ENCODE results near the gene KCNB1. TPM values are rescaled to one million over a fixed set of nuclear protein-coding genes. Genes with fewer than 3 reads are reported as not detected.
A peak's percentile ranks its signal among the peaks of the same experiment; 100 is the strongest.

Gene KCNB1
- total RNA-seq, 1 experiment from 2014 or later, result 0.04 TPM

- H3K27me3 ChIP-seq (ENCODE audit: insufficient read depth, low read depth), result no peaks in the 10 kb centered on the region
- CTCF ChIA-PET, result interaction anchor here (0.7 kb wide), 2 partner anchors 11 to 42 kb away, joined by 3 read pairs; no protein-coding TSS in a partner anchor
- BruUV-seq (replicated peaks), result no TSS peak
- H3K27ac ChIP-seq, result no peak overlapping the region
- no peaks in the 10 kb centered on the region for H3K9me3 ChIP-seq (ENCODE audit: insufficient read depth, low read depth)
- peaks cover 17% of the 10 kb centered on the region for H3K36me3 ChIP-seq (ENCODE audit: low read depth)
- H2AFZ ChIP-seq, result no peak overlapping the region
- intact Hi-C loops (cut with micrococcal nuclease; ENCODE audit: unreplicated experiment), result no loop called here
- no peaks in the 10 kb centered on the region for H3K9me2 ChIP-seq (ENCODE audit: insufficient read depth)
- H4K20me1 ChIP-seq (ENCODE audit: insufficient read depth), result peaks cover 5% of the 10 kb centered on the region; the same call in 1 of the 2 replicates
- H3F3A ChIP-seq (ENCODE audit: insufficient read depth, low read depth), result peaks cover 17% of the 10 kb centered on the region; the same call in 1 of the 2 replicates
- TF ChIP-seq CTCF (conservative IDR thresholded peaks at IDR 0.05), result no peak
- TF ChIP-seq EZH2 (IDR thresholded peaks at IDR 0.05; ENCODE audit: low read depth), result no peak
- H3K4me3 ChIP-seq, result no peak overlapping the region
- DNase-seq, result no peak
- POLR2A ChIA-PET (ENCODE audit: unreplicated experiment), result no interaction called here
- H3K79me2 ChIP-seq (ENCODE audit: low read depth), result no peaks in the 10 kb centered on the region
- H3K4me1 ChIP-seq (replicated peaks; ENCODE audit: insufficient read depth), result no peaks in the 10 kb centered on the region
- H3K4me2 ChIP-seq, result no peak overlapping the region
Measured at GRCh38 chr20:49526056-49526455, 43.6 kb upstream of the KCNB1 start.

DNA sequence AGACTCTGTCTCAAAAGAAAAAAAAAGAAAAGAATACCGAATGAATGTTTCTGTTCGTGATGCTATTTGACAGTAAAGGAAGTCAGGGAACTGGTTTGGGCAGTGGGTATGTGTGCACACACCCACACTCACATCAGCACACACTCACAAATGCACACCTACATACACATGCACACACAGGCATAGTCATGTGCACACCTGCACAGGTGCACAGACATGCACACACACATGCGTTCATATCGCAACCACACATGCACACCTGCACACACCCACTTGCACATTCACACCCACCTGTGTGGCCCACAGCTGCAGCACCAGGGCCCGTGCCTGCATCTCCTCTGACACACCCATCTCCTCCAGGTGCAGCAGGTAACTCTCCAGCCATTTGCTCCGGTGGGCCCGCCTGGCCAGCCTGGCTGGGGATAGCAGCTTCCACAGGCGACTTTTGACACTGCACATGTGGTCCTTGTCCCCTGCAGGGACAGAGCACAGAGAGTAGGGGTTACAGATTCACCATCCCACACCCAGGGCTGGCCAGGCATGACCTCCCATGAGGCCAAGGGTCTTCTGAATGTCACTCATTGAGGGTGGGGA, 41.4 kb upstream of the KCNB1 start:
- TF ChIP-seq EZH2 (IDR thresholded peaks at IDR 0.05; ENCODE audit: low read depth) (no peak), CTCF (conservative IDR thresholded peaks at IDR 0.05) (no peak)
- ChIA-PET POLR2A (ENCODE audit: unreplicated experiment) (interaction anchor here (0.6 kb wide), 1 partner anchor 967 kb away, joined by 3 read pairs; no protein-coding TSS in a partner anchor), CTCF (no interaction called here)
- BruUV-seq (replicated peaks), result no TSS peak
- Histone ChIP-seq H3F3A (ENCODE audit: insufficient read depth, low read depth) (peaks cover 11% of the 10 kb centered on the region; the same call in 1 of the 2 replicates), H3K4me2 (no peak overlapping the region), H3K27me3 (ENCODE audit: insufficient read depth, low read depth) (no peaks in the 10 kb centered on the region), H3K9me2 (ENCODE audit: insufficient read depth) (no peaks in the 10 kb centered on the region), H3K27ac (no peak overlapping the region), H3K4me3 (no peak overlapping the region), H3K36me3 (ENCODE audit: low read depth) (peaks cover 22% of the 10 kb centered on the region), H3K79me2 (ENCODE audit: low read depth) (no peaks in the 10 kb centered on the region), H3K9me3 (ENCODE audit: insufficient read depth, low read depth) (no peaks in the 10 kb centered on the region), H4K20me1 (ENCODE audit: insufficient read depth) (peaks cover 5% of the 10 kb centered on the region; the same call in 1 of the 2 replicates), H2AFZ (no peak overlapping the region), H3K4me1 (replicated peaks; ENCODE audit: insufficient read depth) (no peaks in the 10 kb centered on the region)
- DNase-seq, result no peak
- intact Hi-C loops (cut with micrococcal nuclease; ENCODE audit: unreplicated experiment), result no loop called here

GRCh38 chr20:49521356-49521755, 38.9 kb upstream of the KCNB1 start:
- CTCF ChIA-PET, result no interaction called here
- no peaks in the 10 kb centered on the region for H3K79me2 ChIP-seq (ENCODE audit: low read depth)
- peak in 1 of 2 experiments; percentile 16 for DNase-seq
- intact Hi-C loops (cut with micrococcal nuclease; ENCODE audit: unreplicated experiment), result no loop called here
- peaks cover 8% of the 10 kb centered on the region for H3K4me1 ChIP-seq (replicated peaks; ENCODE audit: insufficient read depth)
- no peaks in the 10 kb centered on the region for H4K20me1 ChIP-seq (ENCODE audit: insufficient read depth)
- H2AFZ ChIP-seq, result no peak overlapping the region
- no peak overlapping the region for H3K4me2 ChIP-seq
- no TSS peak for BruUV-seq (replicated peaks)
- TF ChIP-seq CTCF (conservative IDR thresholded peaks at IDR 0.05) (no peak), EZH2 (IDR thresholded peaks at IDR 0.05; ENCODE audit: low read depth) (no peak)
- peaks cover 22% of the 10 kb centered on the region for H3K36me3 ChIP-seq (ENCODE audit: low read depth)
- H3K27ac ChIP-seq, result no peak overlapping the region
- no peaks in the 10 kb centered on the region for H3K9me3 ChIP-seq (ENCODE audit: insufficient read depth, low read depth)
- no peaks in the 10 kb centered on the region for H3K9me2 ChIP-seq (ENCODE audit: insufficient read depth)
- peaks cover 5% of the 10 kb centered on the region; the same call in 1 of the 2 replicates for H3F3A ChIP-seq (ENCODE audit: insufficient read depth, low read depth)
- H3K4me3 ChIP-seq, result no peak overlapping the region
- POLR2A ChIA-PET (ENCODE audit: unreplicated experiment), result interaction anchor here (0.6 kb wide), 1 partner anchor 658 kb away, joined by 4 read pairs; no protein-coding TSS in a partner anchor
- no peaks in the 10 kb centered on the region for H3K27me3 ChIP-seq (ENCODE audit: insufficient read depth, low read depth)

Data from PC-9 (cell line).